ENCODE results near the gene MYL10.

The MYL10 gene

GRCh38 chr7:101664893-101665471 lies 35.9 kb upstream of the MYL10 start:
- Mint-ChIP-seq H3K27ac (peak overlapping the region in 1 of 3 experiments; percentile 15), H3K9me3 (peaks cover 11% of the 10 kb centered on the region), H3K4me1 (peaks cover 11% of the 10 kb centered on the region), H3K4me3 (no peak overlapping the region), H3K36me3 (ENCODE audit: low read depth) (no peaks in the 10 kb centered on the region), H3K27me3 (ENCODE audit: low read depth) (peaks cover 6% of the 10 kb centered on the region)
- TF ChIP-seq, protein P1, sequence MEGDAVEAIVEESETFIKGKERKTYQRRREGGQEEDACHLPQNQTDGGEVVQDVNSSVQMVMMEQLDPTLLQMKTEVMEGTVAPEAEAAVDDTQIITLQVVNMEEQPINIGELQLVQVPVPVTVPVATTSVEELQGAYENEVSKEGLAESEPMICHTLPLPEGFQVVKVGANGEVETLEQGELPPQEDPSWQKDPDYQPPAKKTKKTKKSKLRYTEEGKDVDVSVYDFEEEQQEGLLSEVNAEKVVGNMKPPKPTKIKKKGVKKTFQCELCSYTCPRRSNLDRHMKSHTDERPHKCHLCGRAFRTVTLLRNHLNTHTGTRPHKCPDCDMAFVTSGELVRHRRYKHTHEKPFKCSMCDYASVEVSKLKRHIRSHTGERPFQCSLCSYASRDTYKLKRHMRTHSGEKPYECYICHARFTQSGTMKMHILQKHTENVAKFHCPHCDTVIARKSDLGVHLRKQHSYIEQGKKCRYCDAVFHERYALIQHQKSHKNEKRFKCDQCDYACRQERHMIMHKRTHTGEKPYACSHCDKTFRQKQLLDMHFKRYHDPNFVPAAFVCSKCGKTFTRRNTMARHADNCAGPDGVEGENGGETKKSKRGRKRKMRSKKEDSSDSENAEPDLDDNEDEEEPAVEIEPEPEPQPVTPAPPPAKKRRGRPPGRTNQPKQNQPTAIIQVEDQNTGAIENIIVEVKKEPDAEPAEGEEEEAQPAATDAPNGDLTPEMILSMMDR (IDR thresholded peaks at IDR 0.05; ENCODE audit: unreplicated experiment in 3 of 3), result no peak

DNA sequence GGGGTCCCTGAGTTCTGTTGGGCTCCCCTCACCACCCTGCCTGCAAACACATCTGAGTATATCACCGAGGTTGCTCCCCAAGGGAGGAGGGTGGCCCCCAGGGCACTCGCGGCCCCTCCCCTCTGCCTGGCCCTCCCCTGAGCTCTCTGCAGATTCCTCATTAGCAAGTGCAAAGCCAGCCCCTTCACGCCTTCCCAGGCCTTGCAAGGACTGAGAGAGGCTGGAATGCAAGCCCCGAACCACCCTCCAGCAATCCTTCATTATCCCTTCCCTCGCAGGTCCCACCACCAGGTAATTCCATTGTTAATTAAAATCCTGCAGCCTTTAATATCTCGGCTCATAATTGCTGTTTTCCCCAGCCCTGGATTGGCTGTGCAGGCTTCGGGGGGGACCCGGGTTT lies 35.3 kb upstream of the MYL10 start:
- Mint-ChIP-seq H3K4me1 (peaks cover 11% of the 10 kb centered on the region), H3K36me3 (ENCODE audit: low read depth) (no peaks in the 10 kb centered on the region), H3K4me3 (no peak overlapping the region), H3K27ac (peak overlapping the region in 1 of 3 experiments; percentile 15), H3K9me3 (peaks cover 11% of the 10 kb centered on the region), H3K27me3 (ENCODE audit: low read depth) (peaks cover 6% of the 10 kb centered on the region)
- TF ChIP-seq, protein P1 (IDR thresholded peaks at IDR 0.05; ENCODE audit: unreplicated experiment in 3 of 3), result no peak

DNA sequence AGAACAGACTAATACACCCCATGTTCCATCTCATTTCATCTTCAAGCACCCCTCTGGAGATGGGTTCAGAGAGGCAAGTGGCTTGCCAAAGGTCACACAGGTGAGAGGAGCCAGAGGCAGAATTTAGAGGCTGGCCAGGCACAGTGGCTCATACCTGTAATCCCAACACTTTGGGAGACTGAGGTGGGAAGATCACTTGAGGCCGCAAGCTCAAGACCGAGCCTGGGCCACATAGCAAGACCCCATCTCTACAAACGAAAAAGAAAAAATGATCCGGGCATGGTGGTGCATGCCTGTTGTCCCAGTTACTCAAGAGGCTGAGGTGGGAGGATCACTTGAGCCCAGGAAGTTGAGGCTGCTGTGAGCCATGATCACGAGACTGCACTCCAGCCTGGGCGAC lies 34.7 kb upstream of the MYL10 start:
- Mint-ChIP-seq H3K27me3 (ENCODE audit: low read depth) (peaks cover 6% of the 10 kb centered on the region), H3K4me1 (peaks cover 11% of the 10 kb centered on the region), H3K9me3 (peaks cover 9% of the 10 kb centered on the region), H3K27ac (no peak overlapping the region), H3K36me3 (ENCODE audit: low read depth) (no peaks in the 10 kb centered on the region), H3K4me3 (no peak overlapping the region)
- TF ChIP-seq, protein P1 (IDR thresholded peaks at IDR 0.05; ENCODE audit: unreplicated experiment in 3 of 3), result no peak

- Mint-ChIP-seq H3K4me1 (peaks cover 10% of the 10 kb centered on the region), H3K4me3 (no peak overlapping the region), H3K36me3 (ENCODE audit: low read depth) (no peaks in the 10 kb centered on the region), H3K27ac (no peak overlapping the region), H3K9me3 (peaks cover 2% of the 10 kb centered on the region), H3K27me3 (ENCODE audit: low read depth) (peaks cover 6% of the 10 kb centered on the region)
- TF ChIP-seq, protein P1 (IDR thresholded peaks at IDR 0.05; ENCODE audit: unreplicated experiment in 3 of 3), result no peak
Measured at GRCh38 chr7:101662447-101662998, 33.4 kb upstream of the MYL10 start.

DNA sequence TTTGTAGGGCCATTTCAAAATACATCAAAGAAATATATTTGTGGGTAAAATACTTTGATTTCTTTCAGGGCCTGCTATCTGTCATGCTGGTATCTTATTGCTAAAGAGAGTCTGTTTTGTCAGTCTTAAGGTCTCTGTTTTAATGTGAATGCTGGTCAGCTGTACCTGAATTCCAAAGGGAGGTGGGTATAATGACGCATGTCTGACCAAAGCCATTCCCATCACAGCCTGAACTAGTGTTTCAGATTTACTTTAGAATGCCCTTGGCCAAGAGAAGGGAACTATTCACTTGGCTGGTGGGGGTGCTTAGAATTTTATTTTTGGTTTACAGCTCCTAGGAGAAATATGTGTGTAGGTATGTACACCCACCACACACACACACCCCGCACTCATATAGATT lies 30.6 kb upstream of the MYL10 start:
- Mint-ChIP-seq H3K9me3 (no peaks in the 10 kb centered on the region), H3K27me3 (ENCODE audit: low read depth) (peaks cover 8% of the 10 kb centered on the region), H3K4me1 (peaks cover 8% of the 10 kb centered on the region), H3K36me3 (ENCODE audit: low read depth) (no peaks in the 10 kb centered on the region), H3K4me3 (no peak overlapping the region), H3K27ac (no peak overlapping the region)
- TF ChIP-seq, protein P1 (IDR thresholded peaks at IDR 0.05; ENCODE audit: unreplicated experiment in 3 of 3), result no peak

GRCh38 chr7:101657171-101657570 lies 28.1 kb upstream of the MYL10 start:
- TF ChIP-seq, protein P1 (IDR thresholded peaks at IDR 0.05; ENCODE audit: unreplicated experiment in 3 of 3), result no peak
- H3K27me3 Mint-ChIP-seq (ENCODE audit: low read depth), result peaks cover 8% of the 10 kb centered on the region
- H3K36me3 Mint-ChIP-seq (ENCODE audit: low read depth), result no peaks in the 10 kb centered on the region
- peaks cover 5% of the 10 kb centered on the region for H3K4me1 Mint-ChIP-seq
- no peaks in the 10 kb centered on the region for H3K9me3 Mint-ChIP-seq
- H3K27ac Mint-ChIP-seq, result no peak overlapping the region
- no peak overlapping the region for H3K4me3 Mint-ChIP-seq
